ENCODE measurements around the gene RRAS2.

RRAS2 gene

GRCh38 chr11:14335712-14336111 is 23.3 kb downstream of the RRAS2 start:
- no peak for DNase-seq

- DNase-seq = no peak
Observed at GRCh38 chr11:14334893-14335292, 24.1 kb downstream of the RRAS2 start.

GRCh38 chr11:14334192-14334591 is 24.8 kb downstream of the RRAS2 start:
- no peak for DNase-seq

GRCh38 chr11:14331476-14332136 is 27.4 kb downstream of the RRAS2 start:
- DNase-seq = no peak

- no peak for DNase-seq
Observed at GRCh38 chr11:14330881-14331280, 28.1 kb downstream of the RRAS2 start.

- DNase-seq = no peak
Observed at GRCh38 chr11:14329702-14330101, 29.3 kb downstream of the RRAS2 start.

GRCh38 chr11:14327116-14327515 is 31.9 kb downstream of the RRAS2 start:
- no peak for DNase-seq

- DNase-seq = no peak
Observed at GRCh38 chr11:14323118-14323676, 35.8 kb downstream of the RRAS2 start.

- no peak for DNase-seq
Observed at GRCh38 chr11:14322510-14322909, 36.5 kb downstream of the RRAS2 start.

- no peak for DNase-seq
Observed at GRCh38 chr11:14320020-14320419, 39.0 kb downstream of the RRAS2 start.

- no peak for DNase-seq
Observed at GRCh38 chr11:14318581-14318981, 40.4 kb downstream of the RRAS2 start.

GRCh38 chr11:14317659-14318325 is 41.2 kb downstream of the RRAS2 start:
- DNase-seq = no peak

GRCh38 chr11:14315130-14315529 is 43.9 kb downstream of the RRAS2 start:
- no peak for DNase-seq

- DNase-seq = no peak
Observed at GRCh38 chr11:14314127-14314526, 44.9 kb downstream of the RRAS2 start.

- DNase-seq = no peak
Observed at GRCh38 chr11:14312736-14313438, 46.1 kb downstream of the RRAS2 start.

- DNase-seq = no peak
Observed at GRCh38 chr11:14310679-14311078, 48.3 kb downstream of the RRAS2 start.

- no peak for DNase-seq
Observed at GRCh38 chr11:14309425-14310192, 49.4 kb downstream of the RRAS2 start.

GRCh38 chr11:14308897-14309387 is 50.0 kb downstream of the RRAS2 start:
- no peak for DNase-seq

GRCh38 chr11:14308114-14308896 is 50.7 kb downstream of the RRAS2 start:
- no peak for DNase-seq

GRCh38 chr11:14306481-14306880 is 52.5 kb downstream of the RRAS2 start:
- no peak for DNase-seq

- DNase-seq = no peak
Observed at GRCh38 chr11:14305649-14306048, 53.3 kb downstream of the RRAS2 start.

- DNase-seq = no peak
Observed at GRCh38 chr11:14304601-14305000, 54.4 kb downstream of the RRAS2 start.
